AG04450 (cell line): ENCODE data around the gene MED13L. TPM values are rescaled to one million over a fixed set of nuclear protein-coding genes. Genes with fewer than 3 reads are reported as not detected.

Experiments
- CTCF ChIA-PET: fragments of 300-600, 350-600 bp; formaldehyde crosslinking; extraction: SDS; loops from one replicate; lab custom pipeline; 2022; ENCODE audit warnings: antibody characterized with exemption, inconsistent platforms; lab: Charles Lee
- POLR2A ChIA-PET: fragments of 350-600 bp; formaldehyde crosslinking; extraction: SDS; loops from one replicate; lab custom pipeline; 2021; ENCODE audit warnings: antibody characterized with exemption, inconsistent platforms; lab: Yijun Ruan, JAX
- DNase-seq: peaks from one replicate; pipeline ENCODE4 v3.0.0-alpha.2; 2011; ENCODE audit warnings: low read depth, low spot score
- H3K27ac ChIP-seq: one replicate; pipeline ENCODE4 v1.5.1; 2012; ENCODE audit warnings: low read depth, low read length, control low read depth
- H3K27me3 ChIP-seq: one replicate; pipeline ENCODE4 v1.6.0; 2012; ENCODE audit warnings: low read length; ENCODE audit not compliant: control insufficient read depth, insufficient read depth
- H3K4me3 ChIP-seq: 2 replicates; pipeline ENCODE4 v1.5.1; 2011; ENCODE audit warnings: mild to moderate bottlenecking, low read depth, low read length, control low read depth
- H3K9me3 ChIP-seq: 2 replicates; pipeline ENCODE4 v1.5.1; 2012; ENCODE audit warnings: low read length; ENCODE audit not compliant: control insufficient read depth, insufficient read depth
- polyA plus RNA-seq: library from polyadenylated mRNA; depleted of rRNA; stranded (reverse); fragments of >200 nt; gene quantifications from 2 replicates; pipeline ENCODE4 v1.2.3, GENCODE V29; 2011
- TF ChIP-seq, protein P1 (sequence below): IDR thresholded peaks from 2 replicates; pipeline ENCODE4 v1.5.1; 2011; ENCODE audit warnings: low read depth, low read length, control low read depth, inconsistent platforms

The MED13L gene
- polyA plus RNA-seq, 1 experiment, result 56.2 TPM

DNA sequence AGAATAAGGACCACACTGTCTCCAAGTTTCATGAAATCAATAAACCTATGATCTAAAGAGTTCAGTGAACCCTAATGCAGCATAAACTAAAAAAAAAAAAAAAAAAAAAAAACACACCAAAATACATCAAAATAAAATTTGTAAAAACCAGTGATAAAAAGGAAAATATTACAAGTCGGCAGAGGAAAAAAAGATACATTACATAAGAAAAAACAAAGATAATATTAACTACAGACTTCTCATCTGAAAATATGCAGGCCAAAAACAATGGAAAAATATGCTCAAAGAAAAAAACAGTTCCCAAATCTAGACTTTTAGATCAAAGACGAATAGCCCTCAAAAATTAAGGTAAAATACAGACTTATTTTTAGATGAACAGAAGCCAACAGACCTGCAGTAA is 27.6 kb downstream of the MED13L start:
- CTCF ChIA-PET, result interaction anchor here (0.7 to 1.4 kb wide), 2 partner anchors 8 to 123 kb away, joined by 5 to 6 read pairs; no protein-coding TSS in a partner anchor
- TF ChIP-seq, protein P1, sequence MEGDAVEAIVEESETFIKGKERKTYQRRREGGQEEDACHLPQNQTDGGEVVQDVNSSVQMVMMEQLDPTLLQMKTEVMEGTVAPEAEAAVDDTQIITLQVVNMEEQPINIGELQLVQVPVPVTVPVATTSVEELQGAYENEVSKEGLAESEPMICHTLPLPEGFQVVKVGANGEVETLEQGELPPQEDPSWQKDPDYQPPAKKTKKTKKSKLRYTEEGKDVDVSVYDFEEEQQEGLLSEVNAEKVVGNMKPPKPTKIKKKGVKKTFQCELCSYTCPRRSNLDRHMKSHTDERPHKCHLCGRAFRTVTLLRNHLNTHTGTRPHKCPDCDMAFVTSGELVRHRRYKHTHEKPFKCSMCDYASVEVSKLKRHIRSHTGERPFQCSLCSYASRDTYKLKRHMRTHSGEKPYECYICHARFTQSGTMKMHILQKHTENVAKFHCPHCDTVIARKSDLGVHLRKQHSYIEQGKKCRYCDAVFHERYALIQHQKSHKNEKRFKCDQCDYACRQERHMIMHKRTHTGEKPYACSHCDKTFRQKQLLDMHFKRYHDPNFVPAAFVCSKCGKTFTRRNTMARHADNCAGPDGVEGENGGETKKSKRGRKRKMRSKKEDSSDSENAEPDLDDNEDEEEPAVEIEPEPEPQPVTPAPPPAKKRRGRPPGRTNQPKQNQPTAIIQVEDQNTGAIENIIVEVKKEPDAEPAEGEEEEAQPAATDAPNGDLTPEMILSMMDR, result no peak

DNA sequence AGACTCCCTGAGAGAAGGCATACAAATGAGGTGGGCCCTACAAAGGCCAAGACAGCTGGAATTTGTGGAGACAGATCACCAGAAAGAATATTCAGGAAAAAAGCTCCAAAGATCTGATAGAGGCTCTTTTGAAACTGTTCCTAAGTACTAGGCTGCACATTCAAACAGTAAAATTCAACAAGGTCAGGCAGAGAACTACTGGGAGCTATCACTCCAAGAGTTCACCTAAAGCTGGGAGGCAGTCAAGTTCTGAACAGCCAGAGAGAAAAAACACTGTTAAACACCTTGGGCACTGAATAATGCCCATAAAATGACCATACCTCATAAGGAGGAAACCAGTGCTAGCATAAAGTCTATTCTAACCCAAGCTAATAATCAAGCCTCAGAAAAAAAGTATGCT is 28.6 kb downstream of the MED13L start:
- ChIA-PET CTCF (interaction anchor here (0.6 to 2.6 kb wide), 5 partner anchors 9 to 265 kb away, joined by 3 to 12 read pairs (median 6); no protein-coding TSS in a partner anchor), POLR2A (no interaction called here)
- H3K4me3 ChIP-seq, result no peak overlapping the region
- peaks cover 14% of the 10 kb centered on the region for H3K9me3 ChIP-seq
- H3K27me3 ChIP-seq, result no peaks in the 10 kb centered on the region
- TF ChIP-seq, protein P1, result no peak
- no peak for DNase-seq
- H3K27ac ChIP-seq, result no peak overlapping the region

More for the DNA sequence above, 27.6 kb downstream of the MED13L start:
- Histone ChIP-seq H3K27ac (no peak overlapping the region), H3K27me3 (no peaks in the 10 kb centered on the region), H3K9me3 (peaks cover 14% of the 10 kb centered on the region), H3K4me3 (no peak overlapping the region)
- POLR2A ChIA-PET, result no interaction called here
- DNase-seq, result no peak

GRCh38 chr12:116248433-116248832 is 29.1 kb downstream of the MED13L start:
- TF ChIP-seq, protein P1, result no peak
- no peak overlapping the region for H3K27ac ChIP-seq
- DNase-seq, result no peak
- no peaks in the 10 kb centered on the region for H3K27me3 ChIP-seq
- CTCF ChIA-PET, result interaction anchor here (1.3 to 2.6 kb wide), 4 partner anchors 9 to 265 kb away, joined by 3 to 12 read pairs (median 8); no protein-coding TSS in a partner anchor
- POLR2A ChIA-PET, result no interaction called here
- H3K4me3 ChIP-seq, result no peak overlapping the region
- peaks cover 14% of the 10 kb centered on the region for H3K9me3 ChIP-seq

DNA sequence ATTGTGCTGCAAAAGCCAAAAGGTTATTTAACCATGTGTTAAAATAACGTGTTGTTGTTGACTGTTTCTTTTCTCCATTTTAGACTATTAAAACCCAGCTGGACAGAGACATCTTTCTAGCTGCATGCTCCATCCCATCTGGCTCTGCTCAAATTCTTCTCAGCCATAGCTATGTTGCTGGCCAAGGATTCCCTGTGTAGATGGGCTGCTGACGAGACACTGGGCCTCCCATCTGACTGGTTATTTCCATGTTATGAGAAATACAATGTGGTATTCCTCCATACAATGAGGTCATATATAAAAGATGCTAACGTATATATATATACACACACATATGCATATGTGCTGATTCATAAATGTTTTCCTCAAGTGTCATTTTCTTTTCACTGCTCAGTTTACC is 30.1 kb downstream of the MED13L start:
- Histone ChIP-seq H3K4me3 (no peak overlapping the region), H3K27me3 (no peaks in the 10 kb centered on the region), H3K9me3 (peaks cover 9% of the 10 kb centered on the region), H3K27ac (no peak overlapping the region)
- TF ChIP-seq, protein P1, result no peak
- CTCF ChIA-PET, result interaction anchor here (0.7 to 2.6 kb wide), 3 partner anchors 11 to 249 kb away, joined by 4 to 12 read pairs (median 9); no protein-coding TSS in a partner anchor
- peak; percentile 46 for DNase-seq
- POLR2A ChIA-PET, result no interaction called here

- no peaks in the 10 kb centered on the region for H3K27me3 ChIP-seq
- H3K9me3 ChIP-seq, result peaks cover 8% of the 10 kb centered on the region; the same call in 1 of the 2 replicates
- no peak overlapping the region for H3K27ac ChIP-seq
- POLR2A ChIA-PET, result no interaction called here
- TF ChIP-seq, protein P1, result no peak
- no peak for DNase-seq
- CTCF ChIA-PET, result interaction anchor here (0.6 to 2.6 kb wide), 3 partner anchors 10 to 248 kb away, joined by 3 to 9 read pairs (median 4); no protein-coding TSS in a partner anchor
- H3K4me3 ChIP-seq, result no peak overlapping the region
Observed at GRCh38 chr12:116246490-116247179, 30.9 kb downstream of the MED13L start.
